Breast epithelium (tissue), 4 donors: Measurements from ENCODE around the gene TNNI3K. TPM values are rescaled to one million over a fixed set of nuclear protein-coding genes. Genes with fewer than 3 reads are reported as not detected.

Experiments
- DNase-seq, 2 donors: peaks; one replicate each; pipeline ENCODE4 v3.0.0-alpha.2; 2019; ENCODE audit warnings: low spot score in 2 of 2
- H3K27ac ChIP-seq, 2 donors: fragments of 200-600 bp; sonication (generic) in 1 of 2; one replicate each; pipeline ENCODE4 v1.5.1; 2016 to 2019; ENCODE audit warnings: mild to moderate bottlenecking in 1 of 2
- H3K27me3 ChIP-seq, 2 donors: fragments of 200-600 bp; sonication (generic) in 1 of 2; one replicate each; pipeline versions ENCODE4 v1.5.1 to v1.6.0; 2017 to 2019; ENCODE audit warnings: control low read depth in 1 of 2, mild to moderate bottlenecking in 1 of 2
- H3K36me3 ChIP-seq: fragments of 200-600 bp; one replicate; pipeline ENCODE4 v1.5.1; 2019
- H3K4me1 ChIP-seq, 2 donors: fragments of 200-600 bp; sonication (generic); one replicate each; pipeline ENCODE4 v1.5.1; 2016 to 2019; ENCODE audit warnings: control low read depth in 1 of 2
- H3K4me3 ChIP-seq, 3 donors: fragments of 200-600 bp; sonication (generic); 1 replicate in 2 of 3; 2 replicates in 1 of 3; pipeline ENCODE4 v1.5.1; 2016 to 2019; ENCODE audit warnings: mild to moderate bottlenecking in 3 of 3, moderate library complexity in 2 of 3
- H3K9me3 ChIP-seq, 2 donors: fragments of 200-600 bp; sonication (generic) in 1 of 2; one replicate each; pipeline ENCODE4 v1.5.1; 2016 to 2019; ENCODE audit warnings: control low read depth in 1 of 2
- CTCF ChIP-seq, 3 donors: fragments of 450-650 bp; IDR thresholded peaks; one replicate each; pipeline ENCODE4 v1.5.1; 2016 to 2017; ENCODE audit warnings: antibody characterized with exemption in 3 of 3, mild to moderate bottlenecking in 3 of 3, moderate library complexity in 3 of 3
- POLR2A ChIP-seq: fragments of 450-650 bp; IDR thresholded peaks from one replicate; pipeline ENCODE4 v1.6.1; 2016; ENCODE audit warnings: antibody characterized with exemption, mild to moderate bottlenecking, moderate library complexity
- POLR2AphosphoS5 ChIP-seq, 3 donors: sonication (generic); formaldehyde crosslinking; IDR thresholded peaks; one replicate each; pipeline ENCODE4 v1.6.1; 2017; ENCODE audit warnings: antibody characterized with exemption in 3 of 3
- intact Hi-C: fragments of 100-400 bp; cut with DNase I; formaldehyde crosslinking; loops from one replicate; pipeline ENCODE4 v1.15.1; 2023; ENCODE audit warnings: low total_unique reads
- total RNA-seq, 3 donors: library from RNA; depleted of rRNA; stranded (reverse); fragments of >200 nt; gene quantifications; one replicate each; pipeline ENCODE4 v1.1.0, GENCODE V29; 2016

TNNI3K gene
- total RNA-seq, 3 donors from 2014 or later = 1.3 to 3.7 (median 2.5) TPM

- H3K27me3 ChIP-seq = no peaks in the 10 kb centered on the region
- DNase-seq = no peak
- no peak overlapping the region for H3K27ac ChIP-seq
- no peaks in the 10 kb centered on the region for H3K4me1 ChIP-seq
- H3K9me3 ChIP-seq = no peaks in the 10 kb centered on the region
- no peak for TF ChIP-seq CTCF (IDR thresholded peaks at IDR 0.05)
- no peak for TF ChIP-seq POLR2A
- TF ChIP-seq POLR2AphosphoS5 (IDR thresholded peaks at IDR 0.05) = no peak
- H3K4me3 ChIP-seq = no peak overlapping the region
- no peaks in the 10 kb centered on the region for H3K36me3 ChIP-seq
- intact Hi-C loops = no loop called here
Observed at GRCh38 chr1:74357150-74357549, 122.0 kb downstream of the TNNI3K start.

- H3K4me1 ChIP-seq = no peaks in the 10 kb centered on the region
- no peak for DNase-seq
- TF ChIP-seq POLR2AphosphoS5 (IDR thresholded peaks at IDR 0.05) = no peak
- no peak for TF ChIP-seq CTCF (IDR thresholded peaks at IDR 0.05)
- no peak overlapping the region for H3K4me3 ChIP-seq
- no peaks in the 10 kb centered on the region for H3K9me3 ChIP-seq
- H3K36me3 ChIP-seq = no peaks in the 10 kb centered on the region
- no peak overlapping the region for H3K27ac ChIP-seq
- intact Hi-C loops = no loop called here
- H3K27me3 ChIP-seq = no peaks in the 10 kb centered on the region
Observed at GRCh38 chr1:74357756-74358155, 122.6 kb downstream of the TNNI3K start.

- no peak overlapping the region for H3K4me3 ChIP-seq
- intact Hi-C loops = no loop called here
- DNase-seq = no peak
- no peaks in the 10 kb centered on the region for H3K4me1 ChIP-seq
- H3K36me3 ChIP-seq = no peaks in the 10 kb centered on the region
- no peaks in the 10 kb centered on the region for H3K27me3 ChIP-seq
- TF ChIP-seq POLR2AphosphoS5 (IDR thresholded peaks at IDR 0.05) = no peak
- no peak for TF ChIP-seq POLR2A
- no peak for TF ChIP-seq CTCF (IDR thresholded peaks at IDR 0.05)
- H3K27ac ChIP-seq = no peak overlapping the region
- H3K9me3 ChIP-seq = no peaks in the 10 kb centered on the region
Observed at GRCh38 chr1:74362691-74363090, 127.5 kb downstream of the TNNI3K start.

- Histone ChIP-seq H3K27ac (no peak overlapping the region), H3K36me3 (no peaks in the 10 kb centered on the region), H3K27me3 (no peaks in the 10 kb centered on the region), H3K4me1 (no peaks in the 10 kb centered on the region), H3K4me3 (no peak overlapping the region), H3K9me3 (no peaks in the 10 kb centered on the region)
- DNase-seq = no peak
- TF ChIP-seq POLR2A (no peak), POLR2AphosphoS5 (IDR thresholded peaks at IDR 0.05) (no peak), CTCF (IDR thresholded peaks at IDR 0.05) (no peak)
- intact Hi-C loops = no loop called here
Observed at GRCh38 chr1:74363220-74363619, 128.0 kb downstream of the TNNI3K start.

GRCh38 chr1:74367175-74367813, 132.1 kb downstream of the TNNI3K start:
- H3K4me1 ChIP-seq = no peaks in the 10 kb centered on the region
- no peak overlapping the region for H3K4me3 ChIP-seq
- intact Hi-C loops = no loop called here
- DNase-seq = no peak
- no peaks in the 10 kb centered on the region for H3K9me3 ChIP-seq
- no peak overlapping the region for H3K27ac ChIP-seq
- no peaks in the 10 kb centered on the region for H3K27me3 ChIP-seq
- TF ChIP-seq CTCF (IDR thresholded peaks at IDR 0.05) (no peak), POLR2A (no peak), POLR2AphosphoS5 (IDR thresholded peaks at IDR 0.05) (no peak)
- H3K36me3 ChIP-seq = no peaks in the 10 kb centered on the region
